Measurements from ENCODE around the gene R3HDM2.

GRCh38 chr12:57460468-57460784 is 29.6 kb upstream of the R3HDM2 start:
- no peak for TF ChIP-seq ZNF274 (IDR thresholded peaks at IDR 0.05; ENCODE audit: low read depth, low read length)
- TF ChIP-seq YY1 (IDR thresholded peaks at IDR 0.05; ENCODE audit: insufficient read depth, insufficient read length), result no peak
